SK-N-SH (cell line): ENCODE results near the gene RXYLT1.

Experiments
- CTCF ChIP-seq: fragments of 200-600 bp; sonication (generic); IDR thresholded peaks from 2 replicates; pipeline ENCODE4 v1.6.1; 2017; ENCODE audit warnings: antibody characterized with exemption, mild to moderate bottlenecking, moderate library complexity
- GATA2 ChIP-seq: sonication (generic); formaldehyde crosslinking; IDR thresholded peaks from 2 replicates; pipeline ENCODE4 v1.5.0; 2020; ENCODE audit warnings: mild to moderate bottlenecking, missing genetic modification reagents
- POLR2AphosphoS5 ChIP-seq: IDR thresholded peaks from 2 replicates; pipeline ENCODE4 v1.6.1; 2012; ENCODE audit warnings: low read depth, low read length
- REST ChIP-seq: IDR thresholded peaks from 2 replicates; pipeline ENCODE4 v1.6.1; 2012; ENCODE audit warnings: mild to moderate bottlenecking, low read depth, low read length, moderate library complexity
- RFX5 ChIP-seq: IDR thresholded peaks from 2 replicates; pipeline ENCODE4 v1.6.1; 2012; ENCODE audit warnings: mild to moderate bottlenecking, improper control_type of control experiment, low read length
- RXRA ChIP-seq: IDR thresholded peaks from 2 replicates; pipeline ENCODE4 v1.4.0; 2012; ENCODE audit warnings: low read depth, mild to moderate bottlenecking, borderline replicate concordance
- YY1 ChIP-seq: IDR thresholded peaks from 2 replicates; pipeline ENCODE4 v1.4.0; 2012; ENCODE audit warnings: low read depth, mild to moderate bottlenecking
- TF ChIP-seq, protein P1 (sequence below): IDR thresholded peaks from 2 replicates; pipeline ENCODE4 v1.4.0; 2012; ENCODE audit warnings: low read depth

DNA sequence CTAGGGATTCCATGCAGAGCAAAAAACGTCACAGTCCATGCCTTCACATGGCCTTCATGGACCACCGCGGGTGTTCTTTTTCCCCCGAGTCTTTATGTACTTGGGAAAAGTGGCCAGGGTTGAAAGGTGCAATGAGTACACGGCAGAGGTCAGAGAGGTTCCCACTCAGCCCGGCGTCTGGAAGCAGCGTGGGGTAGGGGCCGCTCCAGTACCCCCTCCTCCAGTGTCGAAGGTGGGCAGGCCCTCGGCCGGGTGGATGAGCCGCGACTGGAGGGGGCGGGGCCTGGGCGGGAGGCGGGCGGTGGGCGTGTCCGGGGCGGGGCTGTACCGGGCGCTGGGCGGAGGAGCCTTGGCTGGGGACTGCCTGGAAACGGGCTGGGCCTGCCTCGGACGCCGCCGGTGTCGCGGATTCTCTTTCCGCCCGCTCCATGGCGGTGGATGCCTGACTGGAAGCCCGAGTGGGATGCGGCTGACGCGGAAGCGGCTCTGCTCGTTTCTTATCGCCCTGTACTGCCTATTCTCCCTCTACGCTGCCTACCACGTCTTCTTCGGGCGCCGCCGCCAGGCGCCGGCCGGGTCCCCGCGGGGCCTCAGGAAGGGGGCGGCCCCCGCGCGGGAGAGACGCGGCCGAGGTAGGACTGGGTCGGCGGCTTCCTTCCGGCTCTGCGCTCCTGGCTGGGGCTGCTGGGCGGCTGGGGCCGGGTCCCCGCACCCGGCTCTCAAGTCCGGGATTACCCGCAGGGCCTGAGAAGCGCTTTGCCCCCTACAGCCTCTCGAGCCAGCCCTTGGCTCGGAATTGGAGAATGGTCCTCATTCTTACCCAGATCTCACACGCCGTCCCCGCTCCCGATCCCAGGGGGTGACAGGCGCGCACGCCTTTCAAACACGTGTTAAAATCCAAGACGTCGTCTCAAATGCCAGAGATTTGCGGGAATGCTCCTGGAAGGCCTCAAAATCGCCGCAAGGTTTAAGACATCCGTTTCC is at the start of gene RXYLT1:
- TF ChIP-seq RFX5 (no peak), CTCF (0 out of 2 replicates have a peak, but pooled peaks have one; percentile 14), RXRA (no peak), REST (no peak), POLR2AphosphoS5 (peak; percentile 72), GATA2 (no peak), YY1 (peak; percentile 33; the same call in 1 of the 2 replicates)
- TF ChIP-seq, protein P1, sequence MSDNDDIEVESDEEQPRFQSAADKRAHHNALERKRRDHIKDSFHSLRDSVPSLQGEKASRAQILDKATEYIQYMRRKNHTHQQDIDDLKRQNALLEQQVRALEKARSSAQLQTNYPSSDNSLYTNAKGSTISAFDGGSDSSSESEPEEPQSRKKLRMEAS: peak; percentile 97
